ENCODE data around the gene REN.

DNA sequence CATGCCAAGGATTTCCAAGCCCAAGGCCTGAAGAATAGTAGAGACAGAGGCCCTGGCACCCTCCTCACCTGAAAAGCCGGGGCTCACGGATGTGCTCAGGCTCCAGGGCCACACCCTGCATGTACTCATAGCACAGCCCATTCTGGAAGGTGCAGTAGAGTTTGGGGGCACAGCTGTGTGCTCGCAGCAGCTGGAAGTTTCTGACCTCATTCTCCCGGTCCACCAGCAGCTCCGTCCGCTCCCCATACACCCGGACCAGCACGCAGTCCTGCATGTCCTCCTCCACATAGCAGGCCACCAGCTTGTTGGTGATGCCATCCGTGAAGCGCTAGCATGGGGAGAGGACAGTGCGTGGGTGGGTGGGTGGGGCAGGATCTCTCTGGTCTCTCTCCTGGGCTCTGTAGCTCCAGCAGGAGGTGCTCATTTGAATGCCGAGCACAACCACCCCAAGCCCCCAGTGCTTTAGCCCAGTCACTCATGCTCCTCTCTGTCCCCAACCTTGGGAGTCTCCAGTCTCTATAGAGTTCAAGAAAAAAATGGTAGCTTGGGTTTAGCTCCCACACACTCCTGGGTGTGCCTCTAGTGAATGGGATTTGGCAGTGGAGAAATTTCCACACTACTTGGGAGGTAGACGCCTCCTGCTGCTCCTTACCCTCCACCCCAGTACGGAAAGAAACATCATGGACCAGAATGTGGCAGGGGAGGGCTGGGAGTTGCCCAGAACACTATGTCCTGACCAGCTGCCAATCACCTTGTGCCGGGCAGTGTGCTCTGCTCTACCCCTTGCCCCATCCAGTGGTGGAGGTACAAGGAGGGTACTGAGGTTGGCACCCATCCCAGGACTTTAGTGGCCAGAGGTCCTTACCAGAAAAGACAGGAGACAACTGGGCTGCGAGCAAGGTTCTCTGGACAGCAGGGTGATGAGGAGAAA, 16.2 kb downstream of the REN start:
- no peak for TF ChIP-seq CTCF (IDR thresholded peaks at IDR 0.05; ENCODE audit: low read depth, low read length, missing input control)
- no peak for TF ChIP-seq GABPA (IDR thresholded peaks at IDR 0.05 in 1 of 2, conservative IDR thresholded peaks at IDR 0.05 in 1 of 2)
- peak; percentile 90 for TF ChIP-seq SP1 (IDR thresholded peaks at IDR 0.05)
- peak; percentile 55 to 74 for TF ChIP-seq HNF4A (conservative IDR thresholded peaks at IDR 0.05)
- peak; percentile 56 for TF ChIP-seq TAF1 (conservative IDR thresholded peaks at IDR 0.05)

All from liver (tissue), 3 donors.